Activated T-cell treated with anti-CD3 and anti-CD28 coated beads for 24 hours (primary cell): ENCODE data around the gene PDE9A.
"Not testable (repeated sequence)": the region's sequence is repeated elsewhere in the genome, so short reads cannot be mapped to it uniquely, and the experiment has no call there.

Source experiments
- DNase-seq: peaks from one replicate; pipeline ENCODE4 v3.0.0-alpha.2; 2020; ENCODE audit warnings: low read depth

Gene PDE9A

DNA sequence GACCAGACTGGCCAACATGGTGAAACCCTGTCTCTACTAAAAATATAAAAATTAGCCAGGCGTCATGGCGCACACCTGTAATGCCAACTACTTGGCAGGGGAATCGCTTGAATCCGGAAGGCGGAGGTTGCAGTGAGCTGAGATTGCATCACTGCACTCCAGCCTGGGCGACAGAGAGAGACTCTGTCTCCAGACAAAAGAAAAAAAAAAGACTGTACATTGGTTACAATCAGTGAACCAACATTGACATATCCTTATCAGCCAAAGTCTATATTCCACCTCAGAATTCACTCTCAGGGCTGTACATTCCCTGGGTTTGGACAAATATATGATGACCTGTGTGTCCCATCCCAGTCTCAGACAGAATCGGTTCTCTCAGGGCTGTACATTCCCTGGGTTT is 62.0 kb downstream of the PDE9A start:
- DNase-seq, result not testable (repeated sequence)

DNA sequence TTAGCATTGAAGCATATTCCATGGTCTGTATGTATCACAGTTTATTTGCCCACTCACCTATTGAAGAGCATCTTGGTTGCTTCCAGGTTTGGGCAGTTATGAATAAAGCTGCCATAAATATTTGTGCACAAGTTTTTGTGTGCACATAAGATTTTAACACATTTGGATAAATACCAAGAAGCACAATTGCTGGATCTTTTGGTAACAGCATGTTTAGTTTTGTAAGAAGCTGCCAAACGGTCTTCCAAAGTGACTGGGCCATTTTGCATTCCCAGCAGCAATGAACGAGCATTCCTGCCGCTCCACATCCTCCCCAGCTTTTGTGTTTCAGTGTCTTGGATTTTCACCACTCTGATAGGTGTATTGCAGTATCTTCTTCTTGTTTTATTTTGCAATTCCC is 62.7 kb downstream of the PDE9A start:
- DNase-seq, result no peak

DNA sequence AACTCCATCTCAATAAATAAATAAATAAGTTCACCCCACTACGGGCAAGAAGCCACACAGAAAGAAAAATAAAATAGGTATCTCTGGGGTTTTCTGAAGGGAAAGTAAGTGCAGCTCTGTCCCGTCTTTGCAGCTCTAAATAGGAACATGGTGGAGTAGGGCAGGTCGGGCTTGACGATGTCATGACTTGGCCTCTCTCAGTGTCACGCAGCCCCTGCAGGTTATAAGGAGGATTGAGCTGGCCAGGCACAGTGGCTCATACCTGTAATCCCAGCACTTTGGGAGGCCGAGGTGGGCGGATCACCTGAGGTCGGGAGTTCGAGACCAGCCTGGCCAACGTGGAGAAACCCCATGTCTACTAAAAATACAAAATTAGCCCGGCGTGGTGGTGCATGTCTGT is 67.1 kb downstream of the PDE9A start:
- not testable (repeated sequence) for DNase-seq

DNA sequence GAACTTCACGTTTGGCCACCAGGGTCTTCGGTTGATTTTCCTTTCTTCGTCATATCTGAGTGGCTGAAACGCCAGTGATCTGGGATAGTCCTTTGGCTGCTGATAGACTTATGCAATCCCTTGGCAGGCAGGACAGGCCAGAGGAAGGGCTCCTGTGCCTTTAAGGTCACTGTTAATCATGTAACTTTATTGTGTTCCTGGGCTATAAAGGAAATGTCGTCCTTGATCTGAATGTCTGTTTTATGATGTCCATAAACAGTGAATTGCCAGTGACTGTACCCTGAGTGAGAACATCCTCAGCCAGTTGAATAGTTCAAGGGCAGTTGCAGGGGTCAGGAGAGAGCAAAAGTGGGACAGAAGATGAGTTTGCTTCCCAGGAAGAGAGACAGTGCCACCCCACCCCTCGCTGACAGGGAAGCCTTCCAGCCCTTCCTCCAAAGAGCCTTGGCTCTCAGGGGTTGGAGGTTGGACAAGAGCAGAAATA is 68.0 kb downstream of the PDE9A start:
- no peak for DNase-seq

DNA sequence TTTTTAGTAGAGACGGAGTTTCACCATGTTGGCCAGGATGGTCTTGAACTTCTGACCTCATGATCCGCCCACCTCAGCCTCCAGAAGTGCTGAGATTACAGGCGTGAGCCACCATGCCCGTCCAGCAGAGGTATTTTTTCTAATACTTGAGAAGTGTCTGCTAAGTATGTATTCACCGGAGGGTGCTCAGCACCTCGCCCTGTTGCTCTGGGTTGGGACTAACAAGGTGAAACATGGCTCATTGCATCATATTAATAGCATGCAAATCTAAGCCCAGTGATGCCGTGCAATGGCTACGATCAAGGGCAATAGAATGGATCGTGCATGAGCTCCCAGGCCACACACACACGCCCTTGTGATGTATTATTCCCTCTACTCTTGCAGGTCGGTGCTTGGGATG is 68.7 kb downstream of the PDE9A start:
- DNase-seq, result no peak

DNA sequence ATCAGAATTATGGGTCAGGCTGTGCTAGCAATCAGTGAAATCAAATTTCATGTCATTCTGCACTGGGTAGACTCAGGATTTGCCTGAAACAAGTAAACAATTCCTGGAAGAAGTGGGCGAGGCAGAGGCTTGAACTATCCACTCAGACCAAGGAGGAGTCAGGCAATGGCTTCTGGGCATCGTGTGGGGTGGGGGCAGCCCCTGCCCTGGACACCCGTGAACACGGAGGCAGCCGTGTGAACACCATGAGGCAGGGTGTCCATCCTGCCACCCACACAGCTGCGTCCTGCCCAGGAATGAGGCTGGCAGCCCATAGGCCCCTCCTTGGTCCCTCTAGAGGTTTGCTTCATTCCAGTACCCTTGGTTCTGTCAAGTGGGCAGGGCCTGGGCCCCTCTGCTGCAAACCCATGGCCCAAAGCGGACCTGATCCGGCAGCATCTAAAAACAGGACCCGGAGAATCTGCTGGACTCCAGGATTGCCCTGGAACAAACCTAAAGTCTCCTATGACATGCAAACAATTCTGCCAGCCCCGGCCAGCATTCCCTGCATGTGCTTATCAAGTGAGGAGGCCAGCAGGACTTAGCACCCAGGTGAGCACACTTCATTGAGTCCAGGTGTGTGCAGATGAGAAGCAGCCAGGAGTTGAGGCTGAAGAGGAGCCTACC is 69.5 kb downstream of the PDE9A start:
- no peak for DNase-seq

DNA sequence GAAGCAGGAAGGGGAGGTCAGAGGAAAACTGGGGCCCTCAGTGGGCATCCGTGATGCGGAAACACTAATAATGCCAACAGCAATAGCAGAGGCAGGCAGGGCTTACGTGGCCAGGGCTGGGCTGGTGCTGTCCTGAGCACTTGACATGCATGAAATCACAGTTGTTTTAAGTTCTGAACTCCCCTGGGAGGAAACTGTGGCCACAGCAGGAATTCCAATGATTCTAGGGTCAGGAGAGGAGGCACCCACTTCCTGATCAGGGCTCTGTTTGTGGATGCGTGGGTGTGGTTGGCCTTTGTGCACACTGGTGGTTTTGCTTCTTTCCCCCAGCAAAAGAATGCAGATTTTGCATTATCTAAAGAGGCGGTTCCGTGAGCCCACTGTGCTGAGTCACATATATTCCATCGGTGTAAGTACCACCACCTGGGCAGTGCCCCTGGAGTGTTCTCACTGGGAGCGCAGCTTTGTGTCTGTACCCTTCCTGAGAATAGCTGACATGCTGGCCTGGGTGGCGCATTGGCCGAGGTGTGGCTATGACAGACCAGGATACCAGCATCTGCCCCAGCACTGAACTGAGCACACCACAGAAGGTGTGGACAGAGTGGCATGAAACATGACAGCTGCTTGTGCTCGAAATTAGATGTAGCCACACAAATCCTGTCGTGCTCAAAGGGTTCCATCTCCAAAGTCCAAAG is 71.0 kb downstream of the PDE9A start:
- no peak for DNase-seq

DNA sequence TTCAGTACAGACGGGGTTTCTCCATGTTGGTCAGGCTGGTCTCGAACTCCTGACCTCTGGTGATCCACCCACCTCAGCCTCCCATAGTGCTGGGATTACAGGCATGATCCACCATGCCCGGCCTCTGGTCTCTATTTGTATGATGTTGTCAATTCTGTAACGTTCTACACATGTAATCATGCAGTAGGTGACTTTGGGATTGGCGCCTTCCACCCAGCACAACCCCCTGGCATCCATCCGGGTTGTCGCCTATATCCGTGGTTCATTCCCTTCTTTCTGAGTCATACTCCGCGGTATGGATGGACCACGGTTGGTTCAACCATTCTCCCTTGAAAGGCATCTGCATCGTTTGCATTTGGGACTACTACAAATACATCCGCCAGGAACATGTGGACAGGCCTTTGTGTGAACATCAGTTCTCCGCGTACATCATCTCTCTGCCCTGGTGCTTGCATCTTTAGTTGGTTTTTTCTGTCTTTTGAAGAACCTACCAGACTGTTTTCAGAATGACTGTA is 72.1 kb downstream of the PDE9A start:
- DNase-seq, result no peak

DNA sequence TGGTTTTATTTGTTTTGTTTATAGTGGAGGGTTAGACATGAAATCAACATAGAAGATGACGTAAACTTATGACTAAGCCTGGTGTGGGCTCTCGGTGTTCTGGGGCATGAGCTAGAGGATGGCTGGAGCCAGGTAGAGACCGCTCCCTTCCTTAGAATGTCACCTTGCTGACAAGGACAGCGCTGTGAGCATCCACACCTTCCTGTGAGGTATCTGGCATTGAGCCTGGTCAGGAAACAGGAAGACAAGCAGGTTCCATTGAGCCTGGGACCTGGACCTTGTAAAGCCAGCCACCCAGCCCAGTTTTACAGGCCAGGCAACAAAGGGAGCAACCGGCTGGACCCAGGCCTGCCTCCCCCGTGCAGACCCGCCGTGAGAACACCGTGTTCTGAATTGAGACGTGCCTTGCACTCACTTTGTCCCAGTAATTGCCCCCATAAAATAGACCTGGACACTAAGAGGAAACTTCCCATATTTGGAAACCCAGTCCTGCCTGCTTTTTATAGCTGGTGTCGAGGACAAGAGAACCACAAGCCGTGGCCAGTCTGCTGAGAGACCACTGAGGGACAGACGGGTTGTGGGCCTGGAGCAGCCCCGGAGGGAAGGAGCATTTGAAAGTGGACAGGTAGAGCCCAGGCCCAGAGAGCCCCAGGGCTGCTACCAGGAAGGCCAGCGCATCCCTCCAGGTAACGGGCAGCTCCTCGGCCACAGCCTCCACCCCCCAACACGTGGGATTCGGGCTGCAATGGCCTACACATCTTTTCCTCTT is 78.0 kb downstream of the PDE9A start:
- DNase-seq, result no peak

DNA sequence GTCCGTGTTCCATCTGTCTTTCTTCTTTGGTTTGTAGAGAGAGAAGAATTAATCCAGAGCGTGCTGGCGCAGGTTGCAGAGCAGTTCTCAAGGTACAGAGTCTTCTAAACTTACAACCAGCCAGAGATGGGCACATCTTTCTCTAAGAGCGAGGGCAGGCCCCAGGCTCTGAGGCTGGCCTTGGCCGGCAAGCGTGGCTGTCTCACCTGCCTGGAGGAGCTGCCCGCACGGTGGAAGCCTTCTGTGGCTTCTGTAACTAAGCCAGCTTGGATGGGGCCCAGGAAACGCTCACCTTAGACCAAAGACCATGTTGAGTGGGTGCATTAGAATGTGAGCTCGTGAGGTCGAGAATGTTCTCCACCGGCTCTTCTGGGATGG is 78.6 kb downstream of the PDE9A start:
- no peak for DNase-seq

DNA sequence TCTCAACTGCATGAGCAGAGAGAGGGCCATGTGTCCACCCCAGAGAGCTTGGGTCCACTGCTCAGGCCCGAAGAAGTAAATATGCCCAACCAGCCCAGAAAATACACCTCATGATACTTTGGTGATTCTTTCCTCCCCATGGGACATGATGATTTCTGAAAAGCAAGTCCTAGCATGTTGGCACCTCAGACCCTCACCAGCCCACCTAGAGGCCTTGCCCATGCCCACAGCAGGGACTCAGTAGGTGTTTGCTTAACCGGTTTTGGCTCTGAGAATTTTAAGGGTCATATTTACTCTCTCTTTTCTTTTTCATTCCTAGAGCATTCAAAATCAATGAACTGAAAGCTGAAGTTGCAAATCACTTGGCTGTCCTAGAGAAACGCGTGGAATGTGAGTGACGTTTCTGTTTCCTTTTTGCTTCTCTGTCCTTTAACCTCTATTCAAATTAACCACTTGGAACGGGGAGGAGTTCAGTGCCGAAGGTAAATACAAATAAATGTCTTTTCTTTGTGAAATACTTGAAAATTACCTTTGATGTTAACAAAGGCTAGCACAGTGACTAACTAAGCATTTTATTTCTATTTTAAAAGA is 79.7 kb downstream of the PDE9A start:
- DNase-seq, result no peak

DNA sequence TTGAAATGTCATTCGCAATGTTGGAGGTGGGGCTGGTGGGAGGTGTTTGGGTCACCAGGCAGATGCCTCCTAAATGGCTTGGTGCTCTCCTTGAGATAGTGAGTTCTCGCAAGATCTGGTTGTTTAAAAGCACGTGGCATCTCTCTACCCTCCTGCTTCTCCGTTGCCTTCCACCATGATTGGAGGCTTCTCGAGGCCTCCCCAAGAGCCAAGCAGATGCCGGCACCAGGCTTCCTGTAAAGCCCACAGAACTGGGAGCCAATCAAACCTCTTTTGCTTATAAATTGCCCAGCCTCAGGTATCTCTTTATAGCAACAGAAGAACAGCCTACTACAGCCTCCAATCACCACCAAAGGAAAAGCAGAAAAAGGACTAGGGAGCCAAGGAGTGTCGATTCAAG is 80.5 kb downstream of the PDE9A start:
- no peak for DNase-seq

DNA sequence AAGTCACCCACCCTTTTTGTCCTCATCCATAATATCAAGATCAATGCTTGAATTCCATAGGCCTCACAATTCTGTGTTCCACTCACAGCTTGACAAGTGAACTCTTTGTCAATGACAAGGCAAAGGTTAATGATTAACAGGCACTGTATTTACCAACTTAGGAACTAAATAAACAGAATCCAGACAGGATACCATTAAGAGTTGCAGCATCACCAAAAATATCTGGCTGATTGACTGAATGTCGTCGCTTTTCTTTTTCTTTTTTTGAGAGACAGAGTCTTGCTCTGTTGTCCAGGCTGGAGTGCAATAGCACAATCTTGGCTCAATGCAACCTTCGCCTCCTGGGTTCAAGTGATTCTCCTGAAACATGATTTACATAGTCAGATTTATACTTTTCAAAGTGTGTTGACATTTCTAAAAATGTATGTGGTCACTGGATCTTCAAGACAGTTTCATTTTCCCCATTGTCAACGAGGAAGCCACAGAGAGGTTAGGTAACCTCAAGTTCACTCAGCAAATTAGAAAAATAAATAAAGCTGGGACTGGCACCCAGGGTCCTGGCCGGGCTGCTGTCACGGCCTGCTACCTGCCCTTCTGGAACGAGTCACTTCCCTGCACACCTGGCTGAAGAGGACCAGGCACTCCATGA is 81.0 kb downstream of the PDE9A start:
- DNase-seq, result no peak

DNA sequence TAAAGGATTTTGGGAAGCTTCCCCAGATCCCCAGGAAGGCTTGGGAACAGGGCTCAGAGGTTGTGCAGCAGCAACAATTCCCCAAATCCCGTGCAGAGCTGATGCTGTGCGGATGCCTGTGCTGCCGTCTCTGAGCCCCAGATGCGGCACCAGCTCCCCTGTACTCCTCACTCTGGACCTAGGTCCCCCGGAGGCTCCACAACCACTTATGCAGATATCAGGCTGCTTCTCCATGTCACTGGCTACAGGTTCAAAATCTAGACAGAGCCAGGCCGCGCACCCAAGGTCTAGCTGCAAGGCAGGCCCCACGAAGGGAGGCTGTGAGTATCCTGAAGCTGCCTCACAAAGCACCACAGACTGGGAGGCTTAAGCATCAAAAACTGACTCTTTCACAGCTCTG is 81.6 kb downstream of the PDE9A start:
- no peak for DNase-seq

DNA sequence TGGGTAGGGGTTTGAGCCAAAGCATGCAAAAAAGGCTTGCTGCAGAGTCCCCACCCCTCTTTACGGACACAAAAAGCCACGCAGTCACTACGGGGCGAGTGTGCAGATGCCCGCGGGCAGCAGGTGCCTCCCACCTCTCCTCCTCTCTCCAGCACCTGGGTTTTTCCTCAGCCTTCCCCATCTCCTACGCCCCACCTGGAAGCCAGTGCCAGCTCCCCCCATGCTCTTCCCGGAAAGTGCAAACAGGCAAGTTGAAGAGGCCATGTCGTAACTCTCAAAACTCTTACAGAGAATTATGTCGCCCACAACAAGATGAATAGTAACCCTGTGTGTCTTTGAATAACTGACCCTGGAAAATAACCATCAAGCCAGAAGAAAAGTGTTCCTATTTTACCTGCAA is 82.5 kb downstream of the PDE9A start:
- no peak for DNase-seq

DNA sequence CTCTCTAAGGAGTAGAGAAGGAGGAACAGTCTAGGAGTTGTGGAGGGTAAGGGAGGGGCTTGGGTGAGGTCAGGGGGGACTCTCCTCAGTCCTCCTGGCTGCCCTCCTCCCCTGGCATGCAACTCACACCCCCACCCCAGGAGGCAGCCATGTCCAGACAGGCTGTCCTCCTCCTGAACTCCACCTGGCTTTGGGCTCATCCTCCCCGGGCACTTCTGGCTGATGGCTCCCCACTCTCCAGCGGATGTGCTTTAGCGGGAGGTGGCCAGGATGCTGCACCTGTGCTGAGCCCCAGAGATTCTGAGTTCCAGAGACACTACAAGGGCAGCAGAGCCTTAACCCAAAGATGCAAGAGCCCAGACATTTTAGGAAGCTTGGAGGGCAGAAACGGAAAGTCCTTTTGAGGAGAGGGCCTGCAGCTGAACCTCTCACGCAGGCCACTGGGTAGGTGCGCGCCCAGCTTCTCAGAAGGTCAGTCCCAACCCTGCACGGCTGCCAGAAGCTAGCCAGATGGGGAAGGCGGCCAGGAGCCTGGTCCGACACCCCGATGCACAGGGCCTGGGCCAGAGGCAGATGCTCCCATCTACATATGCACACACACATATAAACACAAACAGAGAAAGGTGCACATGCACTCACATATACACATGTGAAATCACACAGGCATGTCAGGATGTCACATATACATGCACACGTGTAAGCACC is 83.4 kb downstream of the PDE9A start:
- no peak for DNase-seq

DNA sequence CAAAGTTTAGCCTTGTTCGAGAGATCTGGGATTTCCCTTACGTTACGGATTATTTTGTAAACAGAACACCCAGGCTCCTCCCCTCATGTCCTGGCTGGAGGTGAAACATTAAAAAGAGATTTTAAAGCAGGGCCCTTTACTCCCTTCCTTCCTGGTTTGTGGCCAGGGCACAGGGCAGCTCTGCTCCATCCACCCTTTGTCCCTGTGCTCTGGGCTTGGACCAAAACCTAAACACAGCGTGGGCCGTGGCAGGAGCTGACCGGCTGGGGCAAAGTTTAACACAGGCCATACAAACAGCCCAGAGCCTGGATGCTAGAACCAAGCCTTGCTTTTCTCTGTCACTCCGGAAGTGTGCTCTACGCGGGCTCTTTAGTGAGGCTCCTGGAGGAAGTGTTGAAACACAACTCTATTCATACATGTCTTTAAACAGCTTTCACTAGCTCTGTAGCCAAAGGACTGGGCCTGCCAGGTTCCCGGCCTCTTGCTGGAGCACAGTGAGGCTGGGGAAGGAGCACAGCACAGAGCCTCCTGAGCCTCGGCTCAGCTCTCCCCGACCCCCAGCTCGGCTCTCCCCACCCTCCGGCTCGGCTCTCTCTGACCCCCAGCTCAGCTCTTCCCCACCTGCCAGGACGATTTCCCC is 84.7 kb downstream of the PDE9A start:
- DNase-seq, result no peak

DNA sequence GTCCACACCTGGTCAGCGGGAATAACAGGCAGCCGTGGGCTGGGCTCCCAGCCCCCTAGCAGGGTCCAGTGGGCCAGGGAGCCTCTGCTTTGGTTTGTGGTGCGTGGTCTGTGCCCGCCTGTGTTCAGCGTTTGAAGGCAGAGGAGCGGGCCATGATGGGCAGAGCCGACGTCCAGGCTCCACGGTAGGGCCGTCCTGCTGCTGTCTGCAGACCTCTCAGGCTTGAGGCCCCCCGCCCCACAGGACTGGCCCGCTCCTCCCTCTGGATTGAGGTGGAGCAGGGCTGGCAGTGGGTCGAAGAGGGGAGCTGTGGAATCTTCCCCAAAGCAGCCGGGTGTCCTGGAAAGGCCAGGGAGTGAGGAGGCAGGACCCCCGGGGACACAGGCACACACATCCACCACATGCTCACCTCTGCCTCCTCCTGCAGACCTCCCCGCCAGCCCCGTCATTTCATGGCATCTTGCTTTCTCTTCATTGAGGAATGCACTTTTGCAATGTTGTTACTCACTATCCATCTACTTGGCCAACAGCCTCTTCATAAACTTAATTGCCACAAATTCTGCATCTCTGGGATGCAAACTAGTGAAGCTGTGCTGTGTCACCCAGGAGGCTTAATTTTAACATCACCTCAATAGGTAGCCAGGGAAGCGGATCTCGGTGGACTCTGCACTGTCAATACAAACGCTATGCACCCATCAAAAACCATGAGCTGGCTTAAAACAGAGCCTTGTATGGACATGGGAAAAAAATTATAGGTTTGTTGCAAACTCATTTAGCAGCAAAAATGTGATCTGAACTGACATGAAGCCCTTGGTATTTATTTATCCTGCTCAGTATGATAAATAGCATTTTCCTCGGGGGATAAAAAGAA is 85.9 kb downstream of the PDE9A start:
- no peak for DNase-seq

DNA sequence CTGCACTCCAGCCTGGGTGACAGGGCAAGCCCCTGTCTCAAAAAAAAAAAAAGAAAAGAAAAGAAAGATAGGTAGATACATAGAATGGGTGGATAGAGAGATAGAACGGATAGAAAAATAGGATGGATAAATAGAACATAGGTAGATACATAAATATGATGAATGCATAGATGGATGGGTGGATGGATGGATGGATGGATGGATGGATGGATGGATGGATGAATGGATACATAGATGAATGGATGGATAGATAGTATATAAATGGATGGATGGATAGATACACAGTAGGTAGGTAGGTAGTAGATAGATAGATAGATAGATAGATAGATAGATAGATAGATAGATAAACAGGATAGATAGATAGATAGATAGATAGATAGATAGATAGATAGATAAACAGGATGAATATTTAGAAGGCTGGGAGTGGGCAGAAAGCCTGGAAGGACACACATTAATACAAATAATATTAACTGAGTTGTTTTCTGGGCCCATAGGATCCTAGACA is 87.0 kb downstream of the PDE9A start:
- no peak for DNase-seq

DNA sequence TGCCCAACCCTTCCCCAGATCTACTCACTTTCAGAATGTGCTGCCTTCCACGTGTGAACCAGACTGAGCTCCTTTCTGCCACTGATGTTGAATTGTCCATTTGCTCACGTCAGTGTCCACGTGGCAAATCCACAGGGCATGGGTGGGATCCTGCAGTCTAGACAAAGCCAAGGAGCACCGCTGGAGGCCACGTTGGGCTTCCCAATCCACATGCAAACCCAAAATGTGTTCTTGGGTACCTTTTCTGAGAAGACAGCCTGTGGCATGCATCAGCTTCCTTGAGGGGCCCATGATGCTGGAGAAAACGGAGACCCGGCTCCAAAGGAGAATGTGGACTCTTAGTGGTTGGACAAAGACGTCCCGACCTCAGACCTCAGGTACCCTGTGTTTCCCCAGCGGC is 87.6 kb downstream of the PDE9A start:
- no peak for DNase-seq
